HG03521 (cell line): ENCODE results near the gene CDH12.
"Not testable (repeated sequence)": the region's sequence is repeated elsewhere in the genome, so short reads cannot be mapped to it uniquely, and the experiment has no call there.

ENCODE experiments used
- ATAC-seq: cut with Tn5 transposase; IDR thresholded peaks from one replicate; pipeline ENCODE4 v1.9.1; 2021; ENCODE audit warnings: mild to moderate bottlenecking, moderate library complexity; ENCODE audit not compliant: unreplicated experiment

The CDH12 gene

DNA sequence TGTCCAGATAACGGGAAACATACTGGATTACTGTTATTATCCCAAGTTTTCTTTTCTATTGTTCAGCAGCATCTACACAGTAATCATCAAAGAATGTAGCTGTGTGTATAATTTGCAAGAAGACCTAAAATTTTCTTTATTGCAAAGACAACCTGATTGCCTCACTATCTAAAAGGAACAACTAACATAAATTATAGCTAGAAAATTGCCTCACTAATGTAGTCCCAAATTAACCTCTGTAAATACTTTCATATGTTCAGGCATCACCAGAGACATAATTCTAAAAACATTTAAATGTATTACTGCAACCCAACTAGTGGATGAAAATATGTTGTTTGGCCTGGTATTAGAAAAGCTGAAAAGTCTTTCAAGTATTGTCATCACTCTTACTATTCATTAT, 275.4 kb downstream of the CDH12 start:
- ATAC-seq, result no peak

GRCh38 chr5:22577006-22577405, 276.1 kb downstream of the CDH12 start:
- no peak for ATAC-seq

GRCh38 chr5:22572941-22573340, 280.2 kb downstream of the CDH12 start:
- ATAC-seq, result no peak

- ATAC-seq, result no peak
Measured at GRCh38 chr5:22567983-22568382, 285.2 kb downstream of the CDH12 start.

- no peak for ATAC-seq
Measured at GRCh38 chr5:22560147-22560546, 293.0 kb downstream of the CDH12 start.

DNA sequence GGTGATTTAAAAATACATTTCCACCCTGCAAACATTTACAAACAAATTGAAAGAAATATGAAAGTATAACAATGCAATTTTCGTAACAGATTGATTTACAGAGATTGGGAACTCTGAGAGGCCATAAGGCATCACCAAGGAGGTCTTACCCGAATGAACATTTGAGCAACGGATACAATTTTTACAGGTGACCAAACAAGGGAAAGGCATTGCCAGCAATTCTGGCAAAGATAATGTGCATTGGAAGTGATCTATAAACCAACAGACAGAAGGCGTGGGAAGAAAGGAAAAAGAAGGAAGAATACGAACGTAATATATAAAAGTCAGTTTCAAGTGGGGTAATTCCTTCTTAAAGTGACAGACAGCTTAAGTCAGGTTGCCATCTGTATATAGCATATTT, 295.9 kb downstream of the CDH12 start:
- ATAC-seq, result no peak

DNA sequence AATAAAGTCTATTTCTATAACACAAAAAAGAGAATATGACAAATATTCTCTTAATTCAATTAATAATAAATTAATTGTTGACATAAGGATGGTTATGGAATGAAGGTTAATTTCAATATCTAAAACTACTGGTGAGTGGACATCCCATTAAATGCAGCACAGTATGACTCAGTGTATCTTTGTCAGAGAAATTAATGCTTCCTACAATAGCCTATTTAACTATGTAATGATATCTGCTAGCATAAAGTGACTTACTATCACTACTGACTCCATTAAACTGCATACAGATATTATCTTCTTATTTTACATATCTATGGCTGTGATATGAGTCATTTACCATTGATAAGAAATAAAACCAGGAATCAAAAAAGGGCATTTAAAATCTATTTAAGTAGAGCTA, 298.7 kb downstream of the CDH12 start:
- no peak for ATAC-seq

DNA sequence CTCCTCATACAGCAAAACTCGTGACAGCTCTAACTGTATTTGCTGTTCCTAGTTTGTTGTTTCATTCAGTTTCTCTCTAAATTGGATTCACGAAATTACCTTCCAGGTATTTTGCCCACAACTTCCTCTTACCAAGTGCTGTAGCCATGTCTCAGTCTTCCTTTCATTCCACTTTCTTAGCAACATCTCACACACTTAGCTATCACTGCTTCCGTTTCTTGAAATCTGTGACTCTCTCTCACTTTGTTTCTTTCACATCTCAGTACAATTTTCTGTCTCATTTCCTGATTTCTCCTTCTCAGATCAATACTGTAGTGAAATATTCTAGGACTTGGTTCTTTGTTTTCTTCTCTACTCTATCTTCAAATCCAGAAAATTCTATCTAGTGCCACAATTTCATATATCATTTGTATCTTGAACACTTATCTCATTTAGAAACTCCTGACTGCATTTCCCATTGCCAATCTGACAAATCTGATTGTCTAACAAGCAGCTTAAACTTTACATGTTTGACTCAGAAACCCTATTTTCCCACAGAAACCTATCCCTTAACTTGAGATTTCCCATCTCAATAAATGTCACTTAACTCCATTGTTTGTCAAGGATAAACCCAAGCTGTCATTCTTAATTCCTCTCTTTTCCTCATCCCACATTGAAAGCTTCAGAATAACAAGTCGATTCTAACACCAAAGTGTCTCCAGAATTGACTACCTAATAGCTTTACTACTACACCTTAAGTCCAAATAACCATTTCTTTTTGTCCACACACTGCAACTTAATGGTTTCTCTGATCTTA, 303.1 kb downstream of the CDH12 start:
- no peak for ATAC-seq

DNA sequence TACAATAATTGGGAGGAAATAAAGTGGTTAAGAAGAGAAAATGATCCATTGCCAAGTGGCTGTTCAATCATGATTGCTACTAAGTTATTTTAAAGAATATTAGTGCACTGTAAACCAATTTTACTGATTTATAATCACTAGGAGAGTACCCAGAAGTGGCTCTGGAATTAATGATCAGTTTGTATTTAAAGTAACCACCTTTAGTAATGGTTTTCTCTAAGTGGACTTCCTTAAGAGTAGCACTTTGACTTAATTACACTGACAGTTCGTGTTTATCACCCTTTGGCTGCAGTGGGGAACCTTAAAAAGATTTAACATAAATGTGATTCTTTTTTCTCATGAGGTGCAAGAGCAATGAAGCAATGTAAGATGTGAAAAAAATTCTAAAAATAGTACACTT, 310.8 kb downstream of the CDH12 start:
- no peak for ATAC-seq

GRCh38 chr5:22541037-22541436, 312.1 kb downstream of the CDH12 start:
- no peak for ATAC-seq

- ATAC-seq, result no peak
Measured at GRCh38 chr5:22539762-22540161, 313.4 kb downstream of the CDH12 start.

GRCh38 chr5:22531986-22532385, 321.2 kb downstream of the CDH12 start:
- no peak for ATAC-seq

DNA sequence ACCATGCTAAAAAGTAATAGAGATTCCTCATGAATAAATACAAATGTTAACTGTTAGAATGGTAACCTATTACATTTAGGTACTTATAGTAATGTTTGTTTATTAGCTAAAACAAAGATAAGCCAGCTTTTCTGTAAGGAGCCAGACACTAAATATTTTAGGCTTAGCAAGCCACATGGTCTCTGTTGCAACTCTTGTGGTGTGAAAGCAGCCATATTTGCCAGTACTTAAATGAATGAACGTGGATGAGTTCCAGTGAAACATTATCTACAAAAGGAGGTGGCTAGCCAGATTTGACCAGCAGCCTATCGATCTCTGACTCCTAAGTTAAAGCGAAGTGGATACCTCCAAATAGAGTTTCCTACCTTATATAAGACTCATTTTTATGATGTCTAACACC, 331.6 kb downstream of the CDH12 start:
- no peak for ATAC-seq

DNA sequence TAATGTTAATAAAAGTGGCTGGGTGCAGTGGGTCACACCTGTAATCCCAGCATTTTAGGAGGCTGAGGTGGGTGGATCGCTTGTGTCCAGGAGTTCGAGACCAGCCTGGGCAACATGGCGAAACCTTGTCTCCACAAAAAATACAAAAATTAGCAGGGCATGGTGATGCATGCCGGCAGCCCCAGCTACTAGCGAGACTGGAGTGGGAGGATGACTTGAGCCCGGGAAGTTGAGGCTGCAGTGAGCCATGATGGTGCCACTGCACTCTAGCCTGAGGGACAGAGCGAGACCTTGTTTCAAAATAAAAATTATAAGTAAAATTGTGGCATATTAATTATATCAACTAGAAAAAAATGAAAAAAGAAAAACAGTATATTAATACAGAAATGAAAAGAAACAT, 336.6 kb downstream of the CDH12 start:
- not testable (repeated sequence) for ATAC-seq

- no peak for ATAC-seq
Measured at GRCh38 chr5:22514231-22514630, 338.9 kb downstream of the CDH12 start.

- no peak for ATAC-seq
Measured at GRCh38 chr5:22505891-22506290, 347.3 kb downstream of the CDH12 start.

- no peak for ATAC-seq
Measured at GRCh38 chr5:22504411-22504810, 348.7 kb downstream of the CDH12 start.

GRCh38 chr5:22500556-22500955, 352.6 kb downstream of the CDH12 start:
- no peak for ATAC-seq

DNA sequence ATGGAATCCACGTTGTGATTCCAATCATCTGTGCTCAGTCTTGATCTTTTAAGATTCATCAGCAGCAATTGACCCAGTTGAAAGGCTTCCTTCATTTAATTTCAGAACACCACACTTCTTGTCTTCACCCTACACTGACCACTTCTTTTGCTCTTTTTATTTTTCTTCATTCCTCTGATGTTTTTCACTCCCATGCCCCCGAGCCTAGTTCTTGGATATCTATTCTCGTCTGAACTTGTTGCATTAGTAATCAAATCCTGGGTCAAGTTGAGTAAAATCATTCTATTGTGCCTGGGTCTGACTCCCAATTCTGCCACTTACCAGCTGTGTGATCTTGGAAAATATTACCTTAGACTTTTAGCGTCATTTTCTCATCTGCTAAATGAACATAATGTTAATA, 356.5 kb downstream of the CDH12 start:
- no peak for ATAC-seq

GRCh38 chr5:22495016-22495720, 358.0 kb downstream of the CDH12 start:
- ATAC-seq, result no peak

- ATAC-seq, result no peak
Measured at GRCh38 chr5:22488427-22488826, 364.7 kb downstream of the CDH12 start.

- no peak for ATAC-seq
Measured at GRCh38 chr5:22480305-22480704, 372.8 kb downstream of the CDH12 start.
